NCI-H1417 treated with DMSO at 0.1 percent for 48 hours (cell line): ENCODE results near the gene NAE1.
"Not testable (repeated sequence)": the region's sequence is repeated elsewhere in the genome, so short reads cannot be mapped to it uniquely, and the experiment has no call there.

Experiments used
- DNase-seq: peaks from one replicate; lab custom pipeline; 2025; lab: John Stamatoyannopoulos, UW

The NAE1 gene

GRCh38 chr16:66830422-66831404 lies at the start of gene NAE1:
NAE1 (minus strand) TSS chr16:66830976; CDS start chr16:66830899, 77 bp downstream.
- DNase-seq: peak; percentile 35

- no peak for DNase-seq
Measured at GRCh38 chr16:66878067-66878466, 47.3 kb upstream of the NAE1 start.

- no peak for DNase-seq
Measured at GRCh38 chr16:66874079-66874775, 43.5 kb upstream of the NAE1 start.

GRCh38 chr16:66873685-66874055 lies 42.9 kb upstream of the NAE1 start:
- no peak for DNase-seq

GRCh38 chr16:66872943-66873684 lies 42.3 kb upstream of the NAE1 start:
- no peak for DNase-seq

- no peak for DNase-seq
Measured at GRCh38 chr16:66872559-66872942, 41.8 kb upstream of the NAE1 start.

GRCh38 chr16:66871840-66872239 lies 41.1 kb upstream of the NAE1 start:
- DNase-seq: no peak

- DNase-seq: not testable (repeated sequence)
Measured at GRCh38 chr16:66871363-66871762, 40.6 kb upstream of the NAE1 start.

GRCh38 chr16:66869424-66869823 lies 38.6 kb upstream of the NAE1 start:
- no peak for DNase-seq

- no peak for DNase-seq
Measured at GRCh38 chr16:66863707-66864106, 32.9 kb upstream of the NAE1 start.

GRCh38 chr16:66862023-66862520 lies 31.3 kb upstream of the NAE1 start:
- DNase-seq: no peak

GRCh38 chr16:66859397-66860068 lies 28.8 kb upstream of the NAE1 start:
- DNase-seq: no peak

- no peak for DNase-seq
Measured at GRCh38 chr16:66858740-66859396, 28.1 kb upstream of the NAE1 start.

- no peak for DNase-seq
Measured at GRCh38 chr16:66857437-66857836, 26.7 kb upstream of the NAE1 start.

GRCh38 chr16:66856801-66857200 lies 26.0 kb upstream of the NAE1 start:
- no peak for DNase-seq

GRCh38 chr16:66856184-66856730 lies 25.5 kb upstream of the NAE1 start:
- no peak for DNase-seq

GRCh38 chr16:66853261-66854139 lies 22.7 kb upstream of the NAE1 start:
- no peak for DNase-seq

GRCh38 chr16:66851166-66851964 lies 20.6 kb upstream of the NAE1 start:
- DNase-seq: no peak
